GM13977 (cell line): ENCODE measurements around the gene NCF2.

Source experiments
- DNase-seq: peaks from one replicate; pipeline ENCODE4 v3.0.0; 2012; ENCODE audit warnings: low spot score
- in situ Hi-C: fragments of 300-500 bp; cut with MboI; formaldehyde crosslinking; loops from one replicate; pipeline ENCODE4 v1.12.0; 2022; ENCODE audit warnings: low sequenced_read_pairs, low pct_unique_long_range_greater_than_20kb, mixed read lengths, inconsistent platforms; ENCODE audit not compliant: unreplicated experiment
- TF ChIP-seq, protein P1 (sequence below): IDR thresholded peaks from 2 replicates; pipeline ENCODE4 v1.5.1; 2012; ENCODE audit warnings: mild to moderate bottlenecking, control low read depth; ENCODE audit not compliant: insufficient read depth; ENCODE audit errors: extremely low read depth, missing control alignments

The NCF2 gene

DNA sequence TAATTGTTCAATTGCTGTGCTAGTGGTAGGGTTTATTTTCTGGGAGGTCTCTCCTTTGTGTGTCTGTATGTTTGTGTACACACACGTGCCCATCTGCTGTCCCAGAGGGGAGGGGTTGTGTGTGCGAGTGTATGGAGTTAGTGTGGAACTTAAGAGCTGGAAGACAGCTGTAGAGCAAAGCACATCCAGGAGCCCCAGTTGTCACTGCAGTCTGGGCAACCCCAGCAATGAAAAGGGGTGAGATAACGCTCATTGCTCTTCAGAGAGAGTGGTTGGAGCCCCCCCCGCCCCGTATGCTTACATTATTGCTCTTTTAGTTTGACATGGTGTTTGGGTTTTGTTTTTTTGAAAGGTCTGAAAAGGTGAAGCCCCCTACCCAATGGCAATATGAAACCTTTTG is 36.9 kb downstream of the NCF2 start:
- no peak for DNase-seq
- in situ Hi-C loops = no loop called here
- TF ChIP-seq, protein P1, sequence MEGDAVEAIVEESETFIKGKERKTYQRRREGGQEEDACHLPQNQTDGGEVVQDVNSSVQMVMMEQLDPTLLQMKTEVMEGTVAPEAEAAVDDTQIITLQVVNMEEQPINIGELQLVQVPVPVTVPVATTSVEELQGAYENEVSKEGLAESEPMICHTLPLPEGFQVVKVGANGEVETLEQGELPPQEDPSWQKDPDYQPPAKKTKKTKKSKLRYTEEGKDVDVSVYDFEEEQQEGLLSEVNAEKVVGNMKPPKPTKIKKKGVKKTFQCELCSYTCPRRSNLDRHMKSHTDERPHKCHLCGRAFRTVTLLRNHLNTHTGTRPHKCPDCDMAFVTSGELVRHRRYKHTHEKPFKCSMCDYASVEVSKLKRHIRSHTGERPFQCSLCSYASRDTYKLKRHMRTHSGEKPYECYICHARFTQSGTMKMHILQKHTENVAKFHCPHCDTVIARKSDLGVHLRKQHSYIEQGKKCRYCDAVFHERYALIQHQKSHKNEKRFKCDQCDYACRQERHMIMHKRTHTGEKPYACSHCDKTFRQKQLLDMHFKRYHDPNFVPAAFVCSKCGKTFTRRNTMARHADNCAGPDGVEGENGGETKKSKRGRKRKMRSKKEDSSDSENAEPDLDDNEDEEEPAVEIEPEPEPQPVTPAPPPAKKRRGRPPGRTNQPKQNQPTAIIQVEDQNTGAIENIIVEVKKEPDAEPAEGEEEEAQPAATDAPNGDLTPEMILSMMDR = no peak

DNA sequence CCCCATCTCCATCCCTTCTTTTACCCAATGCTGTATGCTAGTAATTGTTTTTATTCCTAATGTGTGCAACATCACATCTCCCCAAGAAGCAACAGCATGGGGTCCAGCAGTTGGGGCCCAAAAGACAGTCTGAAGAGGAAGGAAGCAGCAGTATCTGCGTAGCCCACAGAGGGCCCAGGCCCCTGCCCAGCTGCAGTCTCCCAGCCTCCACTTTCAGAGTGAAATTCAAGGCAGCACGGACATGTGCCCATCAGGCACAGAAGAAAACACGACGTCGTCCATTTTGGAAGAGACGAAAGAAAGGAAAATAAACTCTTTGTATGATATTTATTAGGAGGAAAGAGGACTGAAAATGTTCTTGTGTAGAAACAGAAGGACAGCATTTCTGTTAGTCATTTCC is 37.4 kb downstream of the NCF2 start:
- in situ Hi-C loops = no loop called here
- DNase-seq = no peak
- TF ChIP-seq, protein P1 = no peak

DNA sequence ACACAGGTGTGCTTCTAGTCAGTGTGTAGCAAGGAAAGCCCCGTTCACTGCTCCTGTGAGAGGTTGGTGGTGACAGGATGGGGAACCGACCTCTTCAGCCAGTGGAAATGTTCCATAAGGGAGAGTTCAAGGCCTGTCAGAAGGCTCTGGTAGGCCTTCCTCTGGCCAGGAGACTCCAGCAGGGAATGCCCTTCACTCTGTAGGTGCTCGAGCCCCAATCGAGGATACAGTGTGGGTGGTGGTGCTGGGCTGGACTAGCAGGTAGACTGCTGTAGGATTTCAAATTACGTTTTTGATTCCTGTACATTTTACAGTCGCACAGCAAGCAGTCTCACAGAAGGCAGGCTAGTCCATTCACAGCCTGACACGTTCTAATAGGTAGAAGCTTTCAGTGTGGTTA is 37.8 kb downstream of the NCF2 start:
- TF ChIP-seq, protein P1 = no peak
- in situ Hi-C loops = no loop called here
- no peak for DNase-seq

DNA sequence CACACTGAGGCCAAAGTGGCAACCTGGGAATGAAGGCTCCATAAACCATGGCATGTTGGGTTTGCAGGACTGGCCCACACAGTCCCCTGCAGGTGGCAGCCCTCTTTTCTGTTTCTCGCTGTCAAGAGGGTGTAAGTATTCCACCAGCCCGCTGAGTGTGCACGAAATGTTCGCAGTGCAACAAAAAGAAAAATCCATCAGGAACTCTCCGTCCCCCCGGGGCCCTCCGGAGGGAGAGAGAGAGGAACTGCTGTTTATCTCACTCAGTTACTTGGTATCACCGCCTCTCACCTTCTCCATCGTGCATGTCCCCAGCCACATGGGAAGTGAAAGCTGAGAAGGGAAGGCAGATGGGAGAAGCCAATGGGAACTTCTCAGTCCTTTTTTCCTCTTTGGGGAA is 38.3 kb downstream of the NCF2 start:
- TF ChIP-seq, protein P1 = no peak
- DNase-seq = no peak
- in situ Hi-C loops = no loop called here

DNA sequence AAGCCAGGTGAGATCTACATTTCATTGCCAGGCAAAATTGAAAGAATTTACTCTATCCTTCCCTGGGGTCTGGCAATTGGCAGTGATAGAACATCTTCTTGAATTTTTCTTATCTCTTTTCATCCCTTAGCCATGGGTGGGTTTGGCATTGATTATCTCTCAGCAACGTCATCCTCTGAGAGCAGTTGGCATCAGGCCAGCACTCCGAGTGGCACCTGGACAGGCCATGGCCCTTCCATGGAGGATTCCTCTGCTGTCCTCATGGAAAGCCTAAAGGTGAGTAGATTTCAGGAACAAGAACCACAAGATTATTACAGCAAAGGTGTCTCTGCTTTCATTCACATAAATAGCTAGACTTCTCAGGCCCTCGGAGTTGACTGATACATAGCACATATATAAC is 39.3 kb downstream of the NCF2 start:
- in situ Hi-C loops = no loop called here
- no peak for DNase-seq
- TF ChIP-seq, protein P1 = no peak

DNA sequence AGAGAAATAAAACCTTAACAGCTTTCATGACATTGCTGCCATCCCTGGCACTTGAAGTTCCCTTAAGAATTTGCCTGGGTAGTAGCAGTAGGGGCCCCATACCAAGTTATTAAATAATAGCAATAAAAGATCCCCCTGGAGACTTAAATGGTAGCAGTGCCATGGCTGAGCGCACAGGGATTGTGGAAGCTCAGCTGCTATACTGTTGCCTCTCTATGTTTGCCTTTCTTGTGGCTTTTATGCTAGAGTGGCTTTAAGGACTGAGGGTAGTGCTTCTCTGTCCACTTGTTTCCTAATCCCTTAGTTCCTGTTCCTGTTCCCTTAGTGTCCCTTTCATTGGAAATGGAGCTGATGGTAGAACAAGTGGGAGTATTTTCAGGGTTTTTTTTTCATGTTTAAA is 42.1 kb downstream of the NCF2 start:
- DNase-seq = no peak
- TF ChIP-seq, protein P1 = no peak
- in situ Hi-C loops = no loop called here

DNA sequence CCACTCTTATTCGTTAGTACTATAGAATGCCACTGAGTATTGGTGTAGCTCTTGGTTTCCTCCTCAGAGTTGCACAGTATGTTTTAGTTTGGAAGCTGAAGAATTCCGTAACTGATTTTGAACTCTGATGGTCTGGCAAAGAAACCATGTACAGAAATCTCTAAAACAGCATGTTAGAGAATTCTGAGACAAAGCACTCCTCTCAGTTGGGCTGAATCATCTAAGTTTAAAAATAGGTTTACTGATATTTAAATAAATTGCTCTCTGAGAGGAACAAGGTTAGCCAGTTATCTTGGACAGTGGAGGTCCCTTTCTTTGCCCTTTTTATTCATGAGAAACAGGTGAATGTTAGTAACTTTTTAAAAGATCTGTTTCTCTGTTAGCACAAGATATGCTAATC is 43.8 kb downstream of the NCF2 start:
- DNase-seq = no peak
- TF ChIP-seq, protein P1 = no peak
- in situ Hi-C loops = no loop called here
